Panc1 (cell line): ENCODE data around the gene CENPU. TPM values are rescaled to one million over a fixed set of nuclear protein-coding genes. Genes with fewer than 3 reads are reported as not detected.

Experiments
- ATAC-seq: fragments of 200-7000 bp; cut with Tn5 transposase; 2 replicates; pipeline ENCODE4 v1.9.1; 2020; ENCODE audit warnings: mild to moderate bottlenecking, moderate library complexity
- BruUV-seq: library from RNA; stranded (reverse); fragments of 400-500 nt; replicated peaks from 2 replicates; lab custom pipeline; 2021; lab: Mats Ljungman, UMichigan
- CTCF ChIA-PET: fragments of 300-600 bp; sonication (Branson Sonifier 250); formaldehyde crosslinking; loops from one replicate; lab custom pipeline; 2022; ENCODE audit warnings: antibody characterized with exemption; lab: Charles Lee
- POLR2A ChIA-PET: fragments of 300-600 bp; sonication (Branson Sonifier 250); formaldehyde crosslinking; loops from one replicate; lab custom pipeline; 2022; ENCODE audit warnings: antibody characterized with exemption; lab: Charles Lee
- DNase-seq: peaks from one replicate; pipeline ENCODE4 v3.0.0-alpha.2; 2010; ENCODE audit warnings: low read depth, low spot score
- H3K27ac ChIP-seq: 2 replicates; pipeline ENCODE4 v1.5.1; 2011; ENCODE audit warnings: mild to moderate bottlenecking, low read length, inconsistent platforms
- H3K27me3 ChIP-seq: fragments of 200-500 bp; sonication (Bioruptor generic); 2 replicates; pipeline ENCODE4 v1.6.0; 2014; ENCODE audit warnings: low read length, inconsistent platforms; ENCODE audit not compliant: control insufficient read depth, insufficient read depth
- H3K36me3 ChIP-seq: fragments of 200-500 bp; sonication (Bioruptor generic); 2 replicates; pipeline ENCODE4 v1.5.1; 2014; ENCODE audit warnings: inconsistent platforms, mild to moderate bottlenecking, low read length, moderate library complexity; ENCODE audit not compliant: control insufficient read depth, insufficient read depth
- H3K4me1 ChIP-seq: 2 replicates; pipeline ENCODE4 v1.5.1; 2011; ENCODE audit warnings: inconsistent platforms, mild to moderate bottlenecking, low read length, moderate library complexity; ENCODE audit not compliant: control insufficient read depth, insufficient read depth
- H3K4me3 ChIP-seq, 2 experiments: 2 replicates each; pipeline ENCODE4 v1.5.1; 2011 to 2012; ENCODE audit warnings: low read depth in 2 of 2, low read length in 2 of 2, mild to moderate bottlenecking in 2 of 2, inconsistent platforms in 1 of 2, moderate library complexity in 1 of 2
- H3K9me3 ChIP-seq: fragments of 200-500 bp; sonication (Bioruptor generic); 2 replicates; pipeline ENCODE4 v1.5.1; 2014; ENCODE audit warnings: low read depth, mild to moderate bottlenecking, inconsistent platforms, low read length, moderate library complexity; ENCODE audit not compliant: control insufficient read depth, insufficient read depth
- CTCF ChIP-seq: fragments of 450-650 bp; IDR thresholded peaks from 2 replicates; pipeline ENCODE4 v1.5.1; 2017; ENCODE audit warnings: mild to moderate bottlenecking
- POLR2AphosphoS5 ChIP-seq: IDR thresholded peaks from 2 replicates; pipeline ENCODE4 v1.6.1; 2012; ENCODE audit warnings: mild to moderate bottlenecking, low read depth, low read length, moderate library complexity
- REST ChIP-seq, 2 experiments: IDR thresholded peaks; 2 replicates each; pipeline ENCODE4 v1.6.1; 2011 to 2012; ENCODE audit warnings: low read depth in 2 of 2, control low read depth in 1 of 2, low read length in 1 of 2, mild to moderate bottlenecking in 1 of 2, moderate library complexity in 1 of 2; ENCODE audit not compliant: insufficient read depth in 1 of 2
- SIN3A ChIP-seq: IDR thresholded peaks from 2 replicates; pipeline ENCODE4 v1.6.1; 2012; ENCODE audit warnings: low read depth, mild to moderate bottlenecking, low read length, moderate library complexity, borderline replicate concordance; ENCODE audit not compliant: insufficient read depth
- TCF7L2 ChIP-seq: IDR thresholded peaks from 2 replicates; pipeline ENCODE4 v1.6.1; 2011; ENCODE audit warnings: mild to moderate bottlenecking, low read depth, low read length, inconsistent platforms
- in situ Hi-C: cut with HindIII; loops from 2 replicates; pipeline ENCODE4 v1.10.0; 2016; ENCODE audit warnings: low sequenced_read_pairs, low pct_unique_long_range_greater_than_20kb
- intact Hi-C: fragments of 100-400 bp; cut with micrococcal nuclease; formaldehyde crosslinking; loops from one replicate; pipeline ENCODE4 v1.10.0; 2022; ENCODE audit not compliant: unreplicated experiment
- total RNA-seq: library from RNA; stranded (reverse); gene quantifications from one replicate; pipeline ENCODE4 v1.2.1, GENCODE V29; 2021; ENCODE audit not compliant: unreplicated experiment

CENPU gene
- total RNA-seq, 1 experiment from 2014 or later = 16.6 TPM

GRCh38 chr4:184657144-184657543, 76.8 kb downstream of the CENPU start:
- in situ Hi-C loops = no loop called here
- ChIA-PET CTCF (no interaction called here), POLR2A (no interaction called here)
- H3K36me3 ChIP-seq = peaks cover 4% of the 10 kb centered on the region; the same call in 1 of the 2 replicates
- H3K27me3 ChIP-seq = no peaks in the 10 kb centered on the region
- DNase-seq = no peak
- intact Hi-C loops = no loop called here
- no peak overlapping the region for H3K27ac ChIP-seq
- ATAC-seq = no peak
- no TSS peak for BruUV-seq
- no peaks in the 10 kb centered on the region for H3K9me3 ChIP-seq
- H3K4me1 ChIP-seq = no peaks in the 10 kb centered on the region
- H3K4me3 ChIP-seq = no peak overlapping the region
- TF ChIP-seq REST (IDR thresholded peaks at IDR 0.05; ENCODE audit: insufficient read depth in 1 of 2, low read depth in 2 of 2, low read length in 1 of 2) = no peak
- no peak for TF ChIP-seq SIN3A
- TF ChIP-seq CTCF = no peak
- no peak for TF ChIP-seq POLR2AphosphoS5
- TF ChIP-seq TCF7L2 = no peak

GRCh38 chr4:184655889-184656869, 77.7 kb downstream of the CENPU start:
- in situ Hi-C loops = no loop called here
- Histone ChIP-seq H3K9me3 (no peaks in the 10 kb centered on the region), H3K4me1 (no peaks in the 10 kb centered on the region), H3K4me3 (no peak overlapping the region), H3K27me3 (no peaks in the 10 kb centered on the region), H3K36me3 (peaks cover 4% of the 10 kb centered on the region; the same call in 1 of the 2 replicates), H3K27ac (no peak overlapping the region)
- BruUV-seq = no TSS peak
- ChIA-PET POLR2A (no interaction called here), CTCF (no interaction called here)
- DNase-seq = no peak
- intact Hi-C loops = no loop called here
- TF ChIP-seq SIN3A (no peak), REST (IDR thresholded peaks at IDR 0.05; ENCODE audit: insufficient read depth in 1 of 2, low read depth in 2 of 2, low read length in 1 of 2) (no peak), CTCF (no peak), TCF7L2 (no peak), POLR2AphosphoS5 (no peak)
- ATAC-seq = no peak
